Measurements from ENCODE around the gene CDKN1B. TPM values are rescaled to one million over a fixed set of nuclear protein-coding genes. Genes with fewer than 3 reads are reported as not detected.

The CDKN1B gene
- total and polyA plus RNA-seq, 2 donors from 2014 or later = 27.9 to 52.3 TPM

- DNase-seq = no peak
- Histone ChIP-seq H3K27ac (ENCODE audit: low read depth in 2 of 2, low read length in 2 of 2) (no peak overlapping the region), H3K9ac (ENCODE audit: low read length in 3 of 3) (no peak overlapping the region), H3K9me3 (ENCODE audit: control insufficient read depth in 2 of 3, insufficient read depth in 1 of 3, low read length in 3 of 3) (no peaks in the 10 kb centered on the region), H3K27me3 (ENCODE audit: control insufficient read depth, insufficient read depth, low read length) (no peaks in the 10 kb centered on the region), H3K4me1 (ENCODE audit: control insufficient read depth in 2 of 3, insufficient read depth in 2 of 3, low read depth in 1 of 3, low read length in 3 of 3) (peaks cover 0 to 12% (median 0%) of the 10 kb centered on the region in 3 donors), H3K36me3 (ENCODE audit: control insufficient read depth in 2 of 3, insufficient read depth in 3 of 3, low read length in 3 of 3) (no peaks in the 10 kb centered on the region), H3K4me3 (ENCODE audit: low read length in 3 of 3) (no peak overlapping the region)
- intact Hi-C loops (cut with DNase I) = no loop called here
- FAIRE-seq = no peak
- no peak for TF ChIP-seq CTCF (IDR thresholded peaks at IDR 0.05; ENCODE audit: borderline replicate concordance, extremely low read depth, insufficient read depth)
Observed at GRCh38 chr12:12731178-12731577, 14.0 kb downstream of the CDKN1B start.

- TF ChIP-seq CTCF (IDR thresholded peaks at IDR 0.05; ENCODE audit: borderline replicate concordance, extremely low read depth, insufficient read depth) = no peak
- H3K9me3 ChIP-seq (ENCODE audit: control insufficient read depth in 2 of 3, insufficient read depth in 1 of 3, low read length in 3 of 3) = no peaks in the 10 kb centered on the region
- peaks cover 0 to 7% (median 2%) of the 10 kb centered on the region in 3 donors for H3K4me1 ChIP-seq (ENCODE audit: control insufficient read depth in 2 of 3, insufficient read depth in 2 of 3, low read depth in 1 of 3, low read length in 3 of 3)
- no peak overlapping the region for H3K4me3 ChIP-seq (ENCODE audit: low read length in 3 of 3)
- intact Hi-C loops (cut with DNase I) = no loop called here
- no peak overlapping the region for H3K9ac ChIP-seq (ENCODE audit: low read length in 3 of 3)
- no peaks in the 10 kb centered on the region for H3K36me3 ChIP-seq (ENCODE audit: control insufficient read depth in 2 of 3, insufficient read depth in 3 of 3, low read length in 3 of 3)
- no peak for DNase-seq
- H3K27ac ChIP-seq (ENCODE audit: low read depth in 2 of 2, low read length in 2 of 2) = no peak overlapping the region
- no peak for FAIRE-seq
- H3K27me3 ChIP-seq (ENCODE audit: control insufficient read depth, insufficient read depth, low read length) = no peaks in the 10 kb centered on the region
Observed at GRCh38 chr12:12731785-12732184, 14.6 kb downstream of the CDKN1B start.

GRCh38 chr12:12733118-12733517 is 15.9 kb downstream of the CDKN1B start:
- no peak overlapping the region for H3K4me3 ChIP-seq (ENCODE audit: low read length in 3 of 3)
- intact Hi-C loops (cut with DNase I) = no loop called here
- H3K36me3 ChIP-seq (ENCODE audit: control insufficient read depth in 2 of 3, insufficient read depth in 3 of 3, low read length in 3 of 3) = no peaks in the 10 kb centered on the region
- peaks cover 0 to 6% (median 2%) of the 10 kb centered on the region in 3 donors for H3K4me1 ChIP-seq (ENCODE audit: control insufficient read depth in 2 of 3, insufficient read depth in 2 of 3, low read depth in 1 of 3, low read length in 3 of 3)
- no peak overlapping the region for H3K9ac ChIP-seq (ENCODE audit: low read length in 3 of 3)
- H3K27ac ChIP-seq (ENCODE audit: low read depth in 2 of 2, low read length in 2 of 2) = no peak overlapping the region
- H3K27me3 ChIP-seq (ENCODE audit: control insufficient read depth, insufficient read depth, low read length) = no peaks in the 10 kb centered on the region
- FAIRE-seq (no peak), DNase-seq (no peak)
- TF ChIP-seq CTCF (IDR thresholded peaks at IDR 0.05; ENCODE audit: borderline replicate concordance, extremely low read depth, insufficient read depth) = no peak
- H3K9me3 ChIP-seq (ENCODE audit: control insufficient read depth in 2 of 3, insufficient read depth in 1 of 3, low read length in 3 of 3) = no peaks in the 10 kb centered on the region

GRCh38 chr12:12734054-12734453 is 16.9 kb downstream of the CDKN1B start:
- no peaks in the 10 kb centered on the region for H3K9me3 ChIP-seq (ENCODE audit: control insufficient read depth in 2 of 3, insufficient read depth in 1 of 3, low read length in 3 of 3)
- H3K9ac ChIP-seq (ENCODE audit: low read length in 3 of 3) = no peak overlapping the region
- TF ChIP-seq CTCF (IDR thresholded peaks at IDR 0.05; ENCODE audit: borderline replicate concordance, extremely low read depth, insufficient read depth) = no peak
- FAIRE-seq (no peak), DNase-seq (no peak)
- no peak overlapping the region for H3K27ac ChIP-seq (ENCODE audit: low read depth in 2 of 2, low read length in 2 of 2)
- H3K27me3 ChIP-seq (ENCODE audit: control insufficient read depth, insufficient read depth, low read length) = no peaks in the 10 kb centered on the region
- no peak overlapping the region for H3K4me3 ChIP-seq (ENCODE audit: low read length in 3 of 3)
- no peaks in the 10 kb centered on the region for H3K36me3 ChIP-seq (ENCODE audit: control insufficient read depth in 2 of 3, insufficient read depth in 3 of 3, low read length in 3 of 3)
- intact Hi-C loops (cut with DNase I) = no loop called here
- H3K4me1 ChIP-seq (ENCODE audit: control insufficient read depth in 2 of 3, insufficient read depth in 2 of 3, low read depth in 1 of 3, low read length in 3 of 3) = peaks cover 0 to 6% (median 2%) of the 10 kb centered on the region in 3 donors
